ENCODE measurements around the gene WDFY4.

Gene WDFY4

DNA sequence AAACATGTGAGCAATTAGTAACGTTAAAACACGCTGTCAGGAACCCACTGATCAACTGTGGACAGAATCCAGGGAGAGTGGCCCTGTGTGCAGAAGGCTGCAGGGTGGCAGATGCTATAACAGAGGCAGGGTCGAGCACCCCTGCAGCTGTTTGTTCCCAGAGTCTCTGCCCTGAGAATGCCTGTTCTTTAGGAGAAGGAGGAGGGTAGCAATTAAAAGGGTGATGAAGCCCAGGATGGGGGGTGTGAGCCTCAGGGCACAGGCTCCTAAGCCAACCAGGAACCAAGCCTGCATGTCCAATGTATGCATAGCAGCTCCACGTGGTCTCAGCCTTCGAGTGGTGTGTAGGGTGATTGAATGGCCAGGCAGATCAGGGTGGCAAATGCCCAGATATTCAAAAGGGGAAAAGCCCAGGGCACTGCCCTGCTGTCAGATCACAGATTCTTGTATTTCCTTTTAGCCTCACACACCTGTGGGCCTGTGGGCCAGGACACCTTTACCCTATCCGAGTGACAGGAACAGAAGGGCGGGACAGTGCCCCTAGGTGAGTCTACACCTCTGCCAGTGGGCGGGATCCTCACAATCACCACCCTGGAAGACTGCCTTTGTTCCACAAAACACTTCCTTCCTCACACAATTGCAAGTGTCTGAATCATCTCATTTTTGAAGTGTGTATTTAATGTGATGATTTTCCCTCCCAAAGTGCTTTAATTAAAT is 7.3 kb downstream of the WDFY4 start:
- TF ChIP-seq ZNF274 (IDR thresholded peaks at IDR 0.05; ENCODE audit: low read depth, low read length), result no peak

DNA sequence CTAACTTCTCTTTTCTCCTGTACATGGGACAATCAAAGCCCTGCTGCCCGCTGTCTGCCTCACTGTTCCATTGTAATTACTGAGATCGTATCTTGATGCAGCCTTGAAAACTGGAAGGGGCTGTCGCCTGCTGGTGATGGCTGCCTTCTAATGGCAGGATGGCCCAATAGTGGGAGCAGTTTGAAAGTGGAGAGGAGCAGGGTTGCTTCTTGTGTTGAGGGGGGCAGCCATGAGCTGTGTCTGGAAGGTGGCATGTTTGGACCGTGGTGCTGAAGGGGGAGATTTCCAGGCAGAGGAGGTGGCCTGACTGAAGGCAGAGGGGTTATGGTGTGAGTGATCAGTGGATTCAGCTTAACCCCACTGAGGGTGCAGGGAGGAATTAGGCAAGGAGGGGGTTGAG is 8.1 kb downstream of the WDFY4 start:
- TF ChIP-seq ZNF274 (IDR thresholded peaks at IDR 0.05; ENCODE audit: low read depth, low read length), result no peak
- H3K4me3 ChIP-seq (ENCODE audit: low read length), result no peak overlapping the region

More for the DNA sequence above, 7.3 kb downstream of the WDFY4 start:
- H3K4me3 ChIP-seq (ENCODE audit: low read length), result no peak overlapping the region

DNA sequence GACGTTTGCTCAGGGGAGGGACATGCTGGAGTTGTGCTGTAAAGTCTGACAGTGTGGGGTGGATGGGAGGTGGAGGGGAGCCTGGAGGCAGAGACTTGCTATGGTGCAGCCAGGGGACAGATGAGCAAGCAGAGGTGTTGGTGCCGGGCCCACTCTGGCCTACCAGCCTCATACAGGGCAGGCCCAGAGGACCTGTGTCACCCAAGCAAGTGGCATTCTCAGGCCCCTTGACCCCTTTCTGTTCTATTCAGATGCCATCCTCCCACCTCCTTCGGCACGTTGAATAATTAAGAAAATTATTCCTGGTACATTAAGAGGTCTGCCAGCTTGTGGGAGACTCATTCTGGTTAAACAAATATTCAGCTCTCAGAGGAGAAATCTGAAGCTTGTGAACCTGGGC is 8.5 kb downstream of the WDFY4 start:
- H3K4me3 ChIP-seq (ENCODE audit: low read length), result no peak overlapping the region
- TF ChIP-seq ZNF274 (IDR thresholded peaks at IDR 0.05; ENCODE audit: low read depth, low read length), result no peak

DNA sequence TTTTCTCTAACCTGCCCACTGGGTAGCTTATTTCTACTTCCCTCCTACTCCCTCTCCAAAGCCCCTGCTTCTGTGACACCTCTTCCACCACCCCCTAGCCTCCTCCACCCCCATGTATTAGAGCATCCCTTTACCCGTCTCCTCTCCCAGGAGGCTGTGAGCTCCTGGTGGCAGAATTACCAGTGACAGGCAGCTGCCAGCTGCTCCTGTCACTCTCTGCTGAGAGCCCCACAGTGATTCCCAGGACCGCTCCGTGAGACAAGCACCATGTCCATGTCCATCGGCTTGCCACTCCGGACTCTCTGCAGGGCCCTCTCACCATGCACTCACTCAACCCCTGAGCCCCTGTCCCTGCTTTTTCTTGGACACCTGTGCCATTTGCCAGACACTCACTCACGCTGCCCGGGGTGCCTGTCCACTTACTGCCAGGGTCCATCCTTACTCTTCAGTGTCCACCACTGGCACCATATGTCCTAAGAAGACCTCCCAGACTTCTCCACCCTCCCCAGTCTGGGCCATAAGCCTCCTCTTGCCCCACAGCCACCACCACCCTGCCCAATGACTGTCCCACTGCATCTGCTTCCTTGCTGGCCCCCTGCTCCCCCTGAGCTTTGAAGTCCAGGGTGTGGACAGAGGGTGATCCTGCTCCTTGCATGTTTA is 9.8 kb downstream of the WDFY4 start:
- H3K4me3 ChIP-seq (ENCODE audit: low read length), result no peak overlapping the region
- TF ChIP-seq ZNF274 (IDR thresholded peaks at IDR 0.05; ENCODE audit: low read depth, low read length), result no peak

DNA sequence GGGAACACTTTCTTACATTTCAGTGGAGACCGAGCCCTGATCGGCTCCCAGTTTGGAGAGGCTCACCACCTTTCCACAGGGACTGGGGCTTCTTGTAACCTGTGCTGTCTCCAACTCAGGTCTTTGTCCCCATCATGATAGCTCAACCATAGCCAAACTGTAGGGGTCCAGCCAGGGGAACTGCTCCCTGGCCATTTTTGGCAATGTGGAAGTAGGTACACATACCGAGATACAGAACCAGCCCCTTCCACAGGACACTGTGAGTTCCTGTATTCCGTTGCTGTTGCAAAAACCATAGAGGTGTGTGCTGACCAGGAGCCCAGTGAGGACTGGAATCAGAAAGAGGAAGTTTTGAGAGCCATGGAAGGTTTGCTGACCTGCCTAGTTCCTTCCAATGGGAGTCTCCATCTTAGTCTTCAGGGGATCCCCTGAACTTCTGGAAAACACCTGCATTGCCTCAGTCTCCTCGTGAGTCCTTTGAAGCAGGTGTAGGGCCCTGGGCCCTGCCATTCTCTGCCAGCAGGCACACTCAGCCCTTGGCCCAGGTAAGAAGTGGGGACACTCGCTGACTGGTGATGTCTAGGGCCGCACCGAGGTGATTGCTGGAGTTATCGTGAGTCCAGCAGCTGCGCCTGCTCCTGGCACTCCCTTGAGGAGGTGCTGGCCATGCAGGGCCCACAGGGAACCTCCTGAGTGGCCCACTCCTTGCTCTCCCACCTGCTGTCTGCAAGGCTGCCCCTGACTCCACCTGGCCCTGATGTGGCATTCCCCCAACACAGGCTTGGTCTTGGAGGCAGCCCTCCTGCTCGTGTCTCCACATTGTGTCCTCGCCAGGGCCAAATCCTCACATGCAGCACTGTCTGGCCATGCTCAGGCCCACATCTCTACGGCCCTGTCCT is 11.2 kb downstream of the WDFY4 start:
- no peak for TF ChIP-seq ZNF274 (IDR thresholded peaks at IDR 0.05; ENCODE audit: low read depth, low read length)
- no peak overlapping the region for H3K4me3 ChIP-seq (ENCODE audit: low read length)

DNA sequence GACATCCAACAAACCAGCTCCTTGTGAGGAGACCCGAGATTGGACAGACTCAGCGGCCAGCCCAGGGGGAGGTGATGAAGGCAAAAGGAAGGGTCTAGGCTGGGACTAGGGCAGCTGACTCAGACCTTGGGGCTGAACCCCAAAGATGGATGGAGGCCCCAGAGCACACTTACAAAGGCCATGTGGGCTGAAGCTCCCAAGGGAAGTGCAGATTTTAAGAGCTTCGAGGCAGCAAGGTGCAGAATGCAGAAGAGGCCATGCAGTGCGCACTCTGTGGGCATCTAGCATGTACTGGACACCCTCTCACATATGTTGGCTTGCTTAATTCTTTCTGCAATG is 11.8 kb downstream of the WDFY4 start:
- TF ChIP-seq ZNF274 (IDR thresholded peaks at IDR 0.05; ENCODE audit: low read depth, low read length), result no peak

DNA sequence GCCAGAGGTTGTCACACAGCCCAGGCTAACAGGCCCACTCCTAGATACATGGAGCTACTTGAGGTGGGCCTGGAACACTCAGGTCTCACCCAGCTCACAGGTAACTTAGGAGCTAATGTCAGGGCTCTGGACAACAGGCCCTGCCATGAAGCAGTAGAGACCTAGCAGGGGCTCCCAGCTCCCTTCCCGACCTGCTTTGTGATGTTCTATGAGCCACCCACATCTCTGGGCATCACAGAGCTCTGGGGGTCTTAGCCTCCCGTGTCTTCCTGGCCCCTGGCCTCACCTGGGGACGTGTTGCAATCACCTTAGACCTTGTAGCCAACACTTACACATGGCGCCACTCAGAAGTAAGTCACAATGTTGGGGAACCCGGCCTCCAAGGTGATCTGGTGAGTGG is 12.4 kb downstream of the WDFY4 start:
- H3K4me3 ChIP-seq (ENCODE audit: low read length), result no peak overlapping the region
- no peak for TF ChIP-seq ZNF274 (IDR thresholded peaks at IDR 0.05; ENCODE audit: low read depth, low read length)

More for the DNA sequence above, 11.8 kb downstream of the WDFY4 start:
- H3K4me3 ChIP-seq (ENCODE audit: low read length), result no peak overlapping the region

DNA sequence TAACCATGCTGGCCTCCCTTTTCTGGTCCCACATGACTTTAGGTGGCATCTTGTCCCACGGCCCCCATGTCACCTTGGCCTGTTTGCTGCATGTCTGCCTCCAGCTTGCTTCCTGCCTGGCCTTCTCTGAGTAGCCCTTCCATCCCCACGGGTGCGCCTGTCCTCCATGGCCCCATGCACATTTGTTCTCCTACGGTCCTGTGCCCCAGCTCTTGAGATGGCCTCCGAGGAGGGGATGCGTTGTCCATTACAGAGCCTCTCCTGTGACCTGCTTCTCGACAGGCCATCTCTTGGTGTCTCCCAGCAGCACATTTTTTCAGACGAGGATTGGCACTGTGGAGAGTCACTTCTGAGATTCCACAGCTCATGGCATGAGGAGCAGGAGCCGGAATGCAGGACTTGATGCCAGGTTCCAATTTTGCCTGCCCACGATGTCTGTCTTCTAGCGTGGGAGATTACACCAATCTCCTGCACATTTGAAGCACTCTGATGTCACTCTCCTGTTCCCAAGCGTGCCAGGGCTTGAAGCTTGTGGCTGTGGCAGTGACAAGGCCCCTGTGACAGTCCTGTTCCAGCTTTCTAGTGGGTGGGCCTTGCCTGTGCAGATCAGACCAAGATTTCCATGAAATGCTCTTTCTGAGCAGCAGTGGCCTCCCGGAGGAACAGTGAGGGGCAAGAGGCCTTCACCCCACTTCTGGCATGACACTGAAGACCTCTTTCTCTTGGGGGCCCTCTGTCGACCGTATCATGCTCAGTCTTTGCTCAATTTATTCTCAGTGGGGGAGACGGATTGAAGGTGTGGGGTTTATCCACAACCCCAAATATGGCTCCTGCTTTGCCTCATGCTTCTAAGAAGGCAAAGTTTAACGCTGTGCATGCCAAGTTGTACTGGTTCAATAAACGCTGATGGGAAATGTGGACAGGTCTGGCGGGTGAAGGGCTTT is 13.4 kb downstream of the WDFY4 start:
- no peak for TF ChIP-seq ZNF274 (IDR thresholded peaks at IDR 0.05; ENCODE audit: low read depth, low read length)

DNA sequence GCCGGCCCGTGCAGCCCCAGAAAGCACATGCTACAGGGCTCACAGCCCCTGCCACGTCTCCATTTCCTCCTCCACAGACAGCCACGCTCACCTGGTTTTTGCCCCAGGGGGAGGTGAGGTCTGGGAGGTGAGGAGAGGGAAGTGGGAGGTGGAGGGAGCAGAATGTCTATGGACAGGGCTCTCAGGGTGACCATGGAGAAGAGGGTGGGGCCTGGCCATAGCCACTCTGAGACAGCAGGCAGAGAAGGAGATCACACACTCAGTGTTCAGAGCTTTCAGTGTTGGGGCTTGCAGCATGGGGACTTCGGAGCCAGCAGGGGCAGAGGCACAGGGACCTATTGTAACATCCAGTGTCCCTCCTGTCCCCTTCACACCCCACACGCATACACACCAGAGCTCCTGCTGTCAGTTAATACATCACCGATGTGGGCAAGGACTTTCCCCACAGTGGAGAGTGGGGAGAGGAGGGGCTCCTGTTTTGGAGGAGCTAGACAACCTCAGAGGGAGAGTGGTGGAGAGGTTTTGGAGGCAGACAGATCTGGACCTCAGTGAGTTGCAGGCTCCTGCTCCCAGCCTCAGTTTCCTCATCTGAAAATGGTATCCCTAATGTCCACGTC is 14.4 kb downstream of the WDFY4 start:
- TF ChIP-seq ZNF274 (IDR thresholded peaks at IDR 0.05; ENCODE audit: low read depth, low read length), result no peak
- no peak overlapping the region for H3K4me3 ChIP-seq (ENCODE audit: low read length)

More for the DNA sequence above, 13.4 kb downstream of the WDFY4 start:
- no peak overlapping the region for H3K4me3 ChIP-seq (ENCODE audit: low read length)

DNA sequence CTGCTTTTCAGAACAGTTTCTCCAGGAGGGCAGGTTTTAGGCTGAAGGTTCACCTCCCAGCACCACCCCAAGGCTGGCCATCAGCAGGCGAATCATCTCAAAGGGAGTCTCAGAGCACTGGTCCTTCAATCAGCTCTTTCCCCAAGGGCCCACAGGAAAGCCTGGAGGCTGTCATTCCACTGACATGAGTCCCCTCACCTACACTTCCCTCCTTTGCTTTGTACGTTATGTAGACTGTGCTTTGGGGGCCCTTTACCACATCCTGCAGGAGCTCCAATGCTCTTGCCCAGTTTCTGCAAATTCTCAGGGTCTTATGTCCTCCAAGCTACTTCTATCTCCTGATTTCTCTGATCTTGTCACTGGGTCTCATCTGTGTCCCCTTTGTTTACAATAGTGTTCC is 15.4 kb downstream of the WDFY4 start:
- no peak for TF ChIP-seq ZNF274 (IDR thresholded peaks at IDR 0.05; ENCODE audit: low read depth, low read length)
- no peak overlapping the region for H3K4me3 ChIP-seq (ENCODE audit: low read length)

DNA sequence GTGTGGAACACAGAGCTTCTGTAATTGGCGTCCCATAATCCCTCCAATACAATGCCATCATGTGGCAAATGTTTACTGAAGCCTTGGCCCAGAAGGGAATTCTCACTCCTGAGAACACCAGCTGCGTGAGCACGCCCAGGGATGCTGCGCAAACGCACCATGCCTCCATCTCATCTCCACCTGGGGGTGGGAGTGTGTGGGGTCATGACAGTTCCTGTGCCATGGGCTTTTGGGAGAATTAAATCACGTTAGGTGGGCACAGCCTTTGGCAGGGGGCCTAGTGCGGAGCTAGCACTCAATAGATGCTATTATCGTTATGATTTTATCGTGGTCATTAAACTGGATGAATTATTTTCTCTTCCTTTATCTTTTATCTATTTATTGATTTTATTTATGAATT is 15.8 kb downstream of the WDFY4 start:
- no peak for TF ChIP-seq ZNF274 (IDR thresholded peaks at IDR 0.05; ENCODE audit: low read depth, low read length)
- H3K4me3 ChIP-seq (ENCODE audit: low read length), result no peak overlapping the region

DNA sequence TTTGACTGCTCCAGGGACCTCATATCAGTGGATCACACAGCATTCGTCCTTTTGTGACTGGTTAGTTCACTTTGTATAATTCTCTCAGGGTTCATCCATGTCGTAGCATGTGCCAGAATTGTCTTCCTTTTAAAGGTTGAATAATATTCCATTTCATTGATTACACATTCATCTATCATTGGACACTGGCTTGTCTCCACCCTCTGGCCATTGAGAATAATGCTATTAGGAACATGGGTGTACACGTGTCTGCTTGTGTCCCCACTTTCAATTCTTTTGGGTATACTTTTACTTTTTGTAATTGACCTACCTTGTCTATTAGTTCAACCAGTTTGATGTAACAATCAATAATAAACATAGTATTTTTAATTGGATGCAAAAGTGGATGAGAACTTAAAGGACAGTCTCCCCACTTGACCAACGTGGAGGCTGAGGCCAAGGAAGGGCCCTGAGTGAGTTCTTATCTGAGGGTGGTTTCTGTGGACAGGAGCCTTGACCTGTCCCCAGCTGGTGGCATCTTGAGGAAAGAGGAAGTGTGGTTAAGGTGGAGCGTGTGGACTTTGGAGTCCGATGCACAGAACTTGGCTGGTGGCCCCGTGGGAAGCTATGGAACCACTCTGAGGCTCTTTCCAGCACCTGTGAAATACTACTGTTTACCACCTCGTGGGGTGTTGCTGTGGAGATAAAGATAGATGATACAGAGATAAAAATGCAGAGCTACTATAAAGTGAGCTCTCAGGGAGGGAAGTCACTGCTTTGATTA is 16.6 kb downstream of the WDFY4 start:
- no peak for TF ChIP-seq ZNF274 (IDR thresholded peaks at IDR 0.05; ENCODE audit: low read depth, low read length)
- H3K4me3 ChIP-seq (ENCODE audit: low read length), result no peak overlapping the region

DNA sequence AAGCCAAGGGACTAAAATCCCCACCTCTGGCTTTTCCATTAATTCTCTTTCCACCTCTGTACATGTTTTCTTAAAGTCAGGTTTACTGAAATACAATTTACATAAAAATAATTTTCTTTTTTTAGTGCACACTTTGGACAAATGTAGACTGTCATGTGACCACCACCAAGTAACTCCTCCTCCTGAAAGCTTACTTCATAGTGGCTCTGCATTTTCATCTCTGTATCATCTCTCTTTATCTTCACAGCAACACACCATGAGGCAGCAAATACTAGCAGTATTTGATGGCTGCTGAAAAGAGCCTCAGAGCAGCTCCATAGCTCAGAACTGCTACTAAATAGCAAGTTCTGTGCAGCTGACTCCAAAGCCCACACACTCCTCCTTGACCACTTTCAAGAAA is 17.3 kb downstream of the WDFY4 start:
- no peak for TF ChIP-seq ZNF274 (IDR thresholded peaks at IDR 0.05; ENCODE audit: low read depth, low read length)
- no peak overlapping the region for H3K4me3 ChIP-seq (ENCODE audit: low read length)

Measured in GM08714 (cell line).